ENCODE measurements around the gene SH3TC1. TPM values are rescaled to one million over a fixed set of nuclear protein-coding genes. Genes with fewer than 3 reads are reported as not detected.

The SH3TC1 gene
- polyA plus RNA-seq, 2 of the 4 experiments (the other 2 are of a cell fraction) = 2.8 to 7.4 TPM

DNA sequence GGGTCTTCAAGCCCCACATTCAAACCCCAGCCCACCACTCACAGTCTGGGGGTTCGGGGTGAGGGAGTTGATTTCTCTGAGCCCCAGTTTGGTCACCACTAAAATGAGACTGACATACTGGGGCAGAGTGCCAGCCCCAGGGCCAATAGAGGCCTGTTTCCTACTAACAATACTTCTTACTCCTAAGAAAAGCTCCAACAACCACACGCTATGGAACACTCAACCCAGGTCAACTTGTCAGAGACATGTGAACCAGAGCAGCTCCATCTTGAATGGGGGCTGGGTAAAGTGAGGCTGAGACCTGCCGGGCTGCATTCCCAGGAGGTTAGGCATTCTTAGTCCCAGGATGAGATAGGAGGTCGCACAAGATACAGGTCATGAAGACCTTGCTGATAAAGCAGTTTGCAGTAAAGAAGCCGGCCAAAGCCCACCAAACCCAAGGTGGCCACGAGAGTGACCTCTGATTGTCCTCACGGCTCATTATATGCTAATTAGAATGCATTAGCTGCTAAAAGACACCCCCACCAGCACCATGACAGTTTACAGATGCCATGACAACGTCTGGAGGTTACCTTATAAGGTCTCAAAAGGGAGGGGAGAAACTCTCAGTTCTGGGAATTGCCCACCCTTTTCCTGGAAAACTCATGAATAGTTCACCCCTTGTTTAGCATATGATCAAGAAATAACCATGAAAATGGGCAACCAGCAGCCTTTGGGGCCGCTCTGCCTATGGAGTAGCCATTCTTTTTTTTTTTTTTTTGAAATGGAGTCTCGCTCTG is 43.9 kb downstream of the SH3TC1 start:
- Histone ChIP-seq H3K4me3 (no peak overlapping the region), H3K4me2 (no peak overlapping the region), H3K9me3 (no peaks in the 10 kb centered on the region), H3K27ac (peak overlapping the region; percentile 45 to 82; a peak in 5 of 6 replicates), H3K4me1 (peaks cover 25% of the 10 kb centered on the region)
- ATAC-seq (no peak), FAIRE-seq (no peak), DNase-seq (ENCODE audit: low read depth in 1 of 2, low spot score in 1 of 2) (no peak)
- no peak for TF ChIP-seq ZNF302 (CRISPR knock-in tag; IDR thresholded peaks at IDR 0.05)
- TF ChIP-seq, protein P1, sequence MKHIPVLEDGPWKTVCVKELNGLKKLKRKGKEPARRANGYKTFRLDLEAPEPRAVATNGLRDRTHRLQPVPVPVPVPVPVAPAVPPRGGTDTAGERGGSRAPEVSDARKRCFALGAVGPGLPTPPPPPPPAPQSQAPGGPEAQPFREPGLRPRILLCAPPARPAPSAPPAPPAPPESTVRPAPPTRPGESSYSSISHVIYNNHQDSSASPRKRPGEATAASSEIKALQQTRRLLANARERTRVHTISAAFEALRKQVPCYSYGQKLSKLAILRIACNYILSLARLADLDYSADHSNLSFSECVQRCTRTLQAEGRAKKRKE (CRISPR knock-in tag; IDR thresholded peaks at IDR 0.05; ENCODE audit: low read depth) = peak; percentile 24; the same call in 1 of the 2 replicates
- WGBS (ENCODE audit: missing lambda C conversion rate) = 84% methylated on average over 9 of the region's 10 CpGs
- ChIA-PET POLR2A (interaction anchor here (0.7 kb wide), 1 partner anchor 32 kb away, joined by 3 read pairs; no protein-coding TSS in a partner anchor), CTCF (interaction anchor here (0.7 to 17.2 kb wide), 34 partner anchors 8 to 208 kb away, joined by 3 to 270 read pairs (median 4); partner anchors contain the start of genes HTRA3 and SH3TC1)

DNA sequence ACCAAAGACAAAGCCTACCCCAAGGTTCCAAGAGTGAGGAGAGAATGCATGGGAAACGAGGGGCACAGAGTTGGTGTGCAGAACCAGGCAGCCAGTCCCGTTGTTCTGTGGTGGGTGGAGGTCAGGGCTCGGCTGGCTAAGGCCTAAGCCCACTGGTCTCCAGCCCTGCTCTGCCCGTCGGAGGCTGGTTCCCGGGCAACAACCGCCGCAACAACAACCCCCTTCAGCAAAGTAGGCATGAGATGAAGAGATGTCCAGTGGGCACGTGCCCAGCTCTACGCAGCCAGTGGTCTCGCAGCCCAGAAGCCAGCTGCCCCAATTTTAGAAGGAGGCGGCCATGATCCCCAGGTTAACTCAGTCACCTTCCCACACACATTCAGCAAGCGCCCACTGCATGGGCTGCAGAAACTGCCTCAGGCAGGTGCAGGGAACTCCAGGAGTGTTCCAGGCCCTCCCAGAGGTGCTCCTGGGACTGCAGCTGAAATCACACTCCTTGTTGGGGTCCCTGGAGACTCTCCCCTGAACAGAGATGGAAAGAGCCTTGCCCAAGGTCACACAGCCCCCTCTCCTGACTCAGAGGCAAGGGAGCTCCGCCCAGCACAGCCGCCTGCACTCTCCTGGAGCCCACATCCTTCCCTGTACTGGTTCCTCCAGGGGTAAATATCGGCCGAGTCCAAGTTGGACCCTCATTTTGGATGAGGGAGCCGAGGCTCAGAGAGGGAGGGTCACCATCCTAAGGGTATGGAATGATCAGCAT is 45.1 kb downstream of the SH3TC1 start:
- FAIRE-seq = no peak
- no peak overlapping the region for H3K27ac ChIP-seq
- no peaks in the 10 kb centered on the region for H3K9me3 ChIP-seq
- POLR2A ChIA-PET = interaction anchor here (0.7 kb wide), 1 partner anchor 33 kb away, joined by 3 read pairs; no protein-coding TSS in a partner anchor
- TF ChIP-seq MAZ (IDR thresholded peaks at IDR 0.05; ENCODE audit: borderline replicate concordance, low read depth, low read length) (no peak), TFCP2L1 (CRISPR knock-in tag; IDR thresholded peaks at IDR 0.05) (no peak)
- no peak for ATAC-seq
- no peak overlapping the region for H3K4me2 ChIP-seq
- WGBS (ENCODE audit: missing lambda C conversion rate) = 70% methylated on average over 3 of the region's 18 CpGs
- DNase-seq (ENCODE audit: low read depth in 1 of 2, low spot score in 1 of 2) = no peak
- H3K4me1 ChIP-seq = peaks cover 25% of the 10 kb centered on the region
- no peak overlapping the region for H3K4me3 ChIP-seq
- CTCF ChIA-PET = interaction anchor here (2.0 to 17.2 kb wide), 3 partner anchors 17 to 157 kb away, joined by 8 to 270 read pairs (median 39); partner anchors contain the start of gene HTRA3

DNA sequence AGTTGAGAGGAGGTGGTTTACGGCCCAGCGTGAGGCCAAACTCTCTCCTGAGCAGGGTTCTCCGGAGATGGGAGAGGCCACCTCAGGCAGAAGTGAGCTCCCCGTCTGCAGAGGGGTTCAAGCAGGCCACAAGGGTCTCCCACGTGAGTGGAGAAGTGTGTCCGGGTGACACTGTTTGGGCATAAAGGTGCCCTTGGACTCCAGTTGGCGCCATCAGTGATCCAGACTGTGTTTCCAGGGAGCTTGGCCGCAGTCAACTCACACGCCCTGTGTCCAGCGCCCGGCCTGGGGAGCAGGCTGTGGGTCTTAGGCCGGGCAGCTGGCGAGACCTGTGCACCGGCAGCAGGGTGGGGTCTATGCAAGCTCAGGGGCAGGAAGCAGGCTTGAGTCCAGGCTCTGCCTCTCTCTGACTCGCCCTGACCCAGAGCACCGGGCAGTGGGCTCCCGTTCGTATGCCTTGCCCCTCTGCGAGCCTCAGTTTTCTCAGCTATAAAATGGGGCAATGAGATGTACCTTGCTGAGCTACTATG is 45.9 kb downstream of the SH3TC1 start:
- ChIA-PET POLR2A (no interaction called here), CTCF (interaction anchor here (4.3 to 17.2 kb wide), 2 partner anchors 23 to 157 kb away, joined by 39 to 270 read pairs; partner anchors contain the start of gene HTRA3)
- no peaks in the 10 kb centered on the region for H3K9me3 ChIP-seq
- H3K4me2 ChIP-seq = no peak overlapping the region
- WGBS (ENCODE audit: missing lambda C conversion rate) = 83% methylated on average over 12 of the region's 19 CpGs
- no peak overlapping the region for H3K4me3 ChIP-seq
- peaks cover 25% of the 10 kb centered on the region for H3K4me1 ChIP-seq
- no peak for FAIRE-seq
- TF ChIP-seq, protein P1 (CRISPR knock-in tag; IDR thresholded peaks at IDR 0.05; ENCODE audit: low read depth) = no peak
- no peak for TF ChIP-seq CHD4 (IDR thresholded peaks at IDR 0.05; ENCODE audit: borderline replicate concordance)
- TF ChIP-seq, protein P2, sequence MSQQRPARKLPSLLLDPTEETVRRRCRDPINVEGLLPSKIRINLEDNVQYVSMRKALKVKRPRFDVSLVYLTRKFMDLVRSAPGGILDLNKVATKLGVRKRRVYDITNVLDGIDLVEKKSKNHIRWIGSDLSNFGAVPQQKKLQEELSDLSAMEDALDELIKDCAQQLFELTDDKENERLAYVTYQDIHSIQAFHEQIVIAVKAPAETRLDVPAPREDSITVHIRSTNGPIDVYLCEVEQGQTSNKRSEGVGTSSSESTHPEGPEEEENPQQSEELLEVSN (IDR thresholded peaks at IDR 0.05; ENCODE audit: borderline replicate concordance, low read depth) = no peak
- TF ChIP-seq FOSB (CRISPR knock-in tag; IDR thresholded peaks at IDR 0.05) = no peak
- TF ChIP-seq HOXB13 (CRISPR knock-in tag; IDR thresholded peaks at IDR 0.05; ENCODE audit: low read depth) = no peak
- DNase-seq (ENCODE audit: low read depth in 1 of 2, low spot score in 1 of 2) = no peak
- H3K27ac ChIP-seq = no peak overlapping the region
- no peak for ATAC-seq

DNA sequence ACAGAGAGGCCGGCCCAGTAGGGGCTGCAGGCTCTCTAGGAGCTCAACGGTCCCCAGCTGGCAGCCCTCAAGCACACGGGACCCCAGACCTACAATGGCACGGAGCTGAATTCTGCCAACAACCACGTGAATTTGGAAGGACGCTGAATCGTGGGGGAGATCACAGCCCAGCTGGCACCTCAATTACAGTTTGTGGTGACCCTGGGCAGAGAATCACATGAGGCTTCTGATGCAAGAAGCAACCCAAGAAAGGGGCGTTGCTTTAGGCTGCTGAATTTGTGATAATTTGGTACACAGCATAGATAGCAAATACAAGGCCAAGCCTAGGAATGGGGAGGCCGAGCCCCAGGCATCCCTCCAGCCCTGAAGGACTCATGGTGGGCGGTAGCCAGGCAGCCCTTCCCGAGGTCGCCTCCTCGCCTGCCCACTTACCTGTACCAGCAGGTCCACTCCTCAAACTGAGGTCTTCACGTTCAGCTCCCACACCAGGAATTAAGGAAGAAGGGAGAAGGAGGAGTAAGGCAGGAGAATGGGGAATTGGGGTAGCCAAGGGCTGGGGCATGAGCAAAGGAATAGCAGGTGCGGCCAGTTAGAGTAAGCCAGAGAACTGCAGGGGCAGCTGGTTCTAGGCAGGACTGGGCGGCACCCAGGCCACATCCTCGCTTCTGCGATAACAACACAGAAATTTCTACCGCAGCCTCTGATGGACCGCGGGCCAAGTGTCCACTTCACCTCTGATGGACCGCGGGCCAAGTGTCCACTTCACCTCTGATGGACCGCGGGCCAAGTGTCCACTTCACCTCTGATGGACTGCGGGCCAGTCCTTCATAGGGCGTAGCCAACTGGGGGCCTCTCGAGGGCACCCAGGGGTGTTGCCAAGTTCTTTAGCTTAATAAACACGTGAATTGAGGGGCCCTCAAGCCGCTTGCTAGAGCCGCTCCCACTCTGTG is 47.1 kb downstream of the SH3TC1 start:
- FAIRE-seq (no peak), ATAC-seq (no peak), DNase-seq (ENCODE audit: low read depth in 1 of 2, low spot score in 1 of 2) (no peak)
- Histone ChIP-seq H3K4me2 (no peak overlapping the region), H3K27ac (peak overlapping the region; percentile 69 to 88; a peak in 3 of 6 replicates), H3K4me3 (no peak overlapping the region), H3K4me1 (peaks cover 25% of the 10 kb centered on the region), H3K9me3 (no peaks in the 10 kb centered on the region)
- CTCF ChIA-PET = interaction anchor here (0.7 to 17.2 kb wide), 4 partner anchors 13 to 1137 kb away, joined by 3 to 270 read pairs (median 21); partner anchors contain the start of gene HTRA3
- WGBS (ENCODE audit: missing lambda C conversion rate) = 88% methylated on average over 20 of the region's 31 CpGs
- POLR2A ChIA-PET = no interaction called here
- TF ChIP-seq, protein P3, sequence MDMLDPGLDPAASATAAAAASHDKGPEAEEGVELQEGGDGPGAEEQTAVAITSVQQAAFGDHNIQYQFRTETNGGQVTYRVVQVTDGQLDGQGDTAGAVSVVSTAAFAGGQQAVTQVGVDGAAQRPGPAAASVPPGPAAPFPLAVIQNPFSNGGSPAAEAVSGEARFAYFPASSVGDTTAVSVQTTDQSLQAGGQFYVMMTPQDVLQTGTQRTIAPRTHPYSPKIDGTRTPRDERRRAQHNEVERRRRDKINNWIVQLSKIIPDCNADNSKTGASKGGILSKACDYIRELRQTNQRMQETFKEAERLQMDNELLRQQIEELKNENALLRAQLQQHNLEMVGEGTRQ (IDR thresholded peaks at IDR 0.05) = no peak
- TF ChIP-seq HEYL (CRISPR knock-in tag; IDR thresholded peaks at IDR 0.05) = no peak
- no peak for TF ChIP-seq SREBF2 (IDR thresholded peaks at IDR 0.05)
- TF ChIP-seq RNF2 (IDR thresholded peaks at IDR 0.05; ENCODE audit: borderline replicate concordance, low read depth) = no peak
- TF ChIP-seq TP53 (CRISPR knock-in tag; IDR thresholded peaks at IDR 0.05) = no peak
- TF ChIP-seq KDM1A (IDR thresholded peaks at IDR 0.05; ENCODE audit: low read depth) = no peak
- TF ChIP-seq PHF8 (IDR thresholded peaks at IDR 0.05; ENCODE audit: borderline replicate concordance, low read depth) = no peak
- no peak for TF ChIP-seq ZC3H11A (IDR thresholded peaks at IDR 0.05)
- TF ChIP-seq HOXB5 (CRISPR knock-in tag; IDR thresholded peaks at IDR 0.05) = no peak
- TF ChIP-seq, protein P4, sequence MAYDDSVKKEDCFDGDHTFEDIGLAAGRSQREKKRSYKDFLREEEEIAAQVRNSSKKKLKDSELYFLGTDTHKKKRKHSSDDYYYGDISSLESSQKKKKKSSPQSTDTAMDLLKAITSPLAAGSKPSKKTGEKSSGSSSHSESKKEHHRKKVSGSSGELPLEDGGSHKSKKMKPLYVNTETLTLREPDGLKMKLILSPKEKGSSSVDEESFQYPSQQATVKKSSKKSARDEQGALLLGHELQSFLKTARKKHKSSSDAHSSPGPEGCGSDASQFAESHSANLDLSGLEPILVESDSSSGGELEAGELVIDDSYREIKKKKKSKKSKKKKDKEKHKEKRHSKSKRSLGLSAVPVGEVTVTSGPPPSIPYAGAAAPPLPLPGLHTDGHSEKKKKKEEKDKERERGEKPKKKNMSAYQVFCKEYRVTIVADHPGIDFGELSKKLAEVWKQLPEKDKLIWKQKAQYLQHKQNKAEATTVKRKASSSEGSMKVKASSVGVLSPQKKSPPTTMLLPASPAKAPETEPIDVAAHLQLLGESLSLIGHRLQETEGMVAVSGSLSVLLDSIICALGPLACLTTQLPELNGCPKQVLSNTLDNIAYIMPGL (CRISPR knock-in tag; IDR thresholded peaks at IDR 0.05; ENCODE audit: borderline replicate concordance) = no peak
